ENCODE measurements around the gene CELF1.

Gene CELF1

DNA sequence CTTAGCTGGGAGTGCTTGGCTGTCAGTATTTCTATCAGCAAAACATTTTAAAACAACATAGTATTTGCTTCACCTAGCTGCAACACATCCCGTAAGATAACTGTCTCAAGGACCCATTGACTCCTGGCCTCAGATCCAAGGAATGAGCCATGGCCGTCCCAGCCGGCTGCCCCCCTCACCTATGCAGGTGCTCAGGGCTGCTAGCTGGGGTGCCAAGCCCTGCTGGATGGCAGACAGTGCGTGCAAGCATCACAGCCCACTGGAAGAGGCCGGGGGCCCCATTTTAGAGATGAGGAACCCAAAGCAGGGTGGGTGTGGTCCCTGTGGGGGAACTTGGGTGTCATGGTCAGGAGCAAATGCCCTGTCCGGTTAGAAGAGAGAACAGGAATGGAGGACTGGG is 135.2 kb downstream of the CELF1 start:
- no peak for DNase-seq (ENCODE audit: low read depth in 2 of 2)

DNA sequence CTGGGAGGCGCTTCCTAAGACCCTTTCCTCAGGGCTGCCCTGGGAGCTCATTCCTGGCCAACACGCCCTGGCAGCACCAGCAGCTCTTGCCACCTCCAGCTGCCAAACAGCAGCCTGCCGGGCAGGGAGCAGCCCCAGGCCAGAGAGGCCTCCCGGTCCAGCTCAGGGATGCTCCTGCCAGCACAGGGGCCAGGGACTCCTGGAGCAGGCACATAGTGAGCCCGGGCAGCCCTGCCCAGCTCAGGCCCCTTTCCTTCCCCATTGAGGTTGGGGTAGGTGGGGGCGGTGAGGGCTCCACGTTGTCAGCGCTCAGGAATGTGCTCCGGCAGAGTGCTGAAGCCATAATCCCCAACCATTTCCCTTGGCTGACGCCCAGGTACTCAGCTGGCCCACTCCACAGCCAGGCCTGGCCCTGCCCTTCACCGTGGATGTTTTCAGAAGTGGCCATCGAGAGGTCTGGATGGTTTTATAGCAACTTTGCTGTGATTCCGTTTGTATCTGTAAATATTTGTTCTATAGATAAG is 136.9 kb downstream of the CELF1 start:
- DNase-seq (ENCODE audit: low read depth in 2 of 2) = no peak
